ENCODE results near the gene OSGIN1. TPM values are rescaled to one million over a fixed set of nuclear protein-coding genes. Genes with fewer than 3 reads are reported as not detected.

The OSGIN1 gene
- polyA plus RNA-seq, 1 experiment: 6.2 TPM

DNA sequence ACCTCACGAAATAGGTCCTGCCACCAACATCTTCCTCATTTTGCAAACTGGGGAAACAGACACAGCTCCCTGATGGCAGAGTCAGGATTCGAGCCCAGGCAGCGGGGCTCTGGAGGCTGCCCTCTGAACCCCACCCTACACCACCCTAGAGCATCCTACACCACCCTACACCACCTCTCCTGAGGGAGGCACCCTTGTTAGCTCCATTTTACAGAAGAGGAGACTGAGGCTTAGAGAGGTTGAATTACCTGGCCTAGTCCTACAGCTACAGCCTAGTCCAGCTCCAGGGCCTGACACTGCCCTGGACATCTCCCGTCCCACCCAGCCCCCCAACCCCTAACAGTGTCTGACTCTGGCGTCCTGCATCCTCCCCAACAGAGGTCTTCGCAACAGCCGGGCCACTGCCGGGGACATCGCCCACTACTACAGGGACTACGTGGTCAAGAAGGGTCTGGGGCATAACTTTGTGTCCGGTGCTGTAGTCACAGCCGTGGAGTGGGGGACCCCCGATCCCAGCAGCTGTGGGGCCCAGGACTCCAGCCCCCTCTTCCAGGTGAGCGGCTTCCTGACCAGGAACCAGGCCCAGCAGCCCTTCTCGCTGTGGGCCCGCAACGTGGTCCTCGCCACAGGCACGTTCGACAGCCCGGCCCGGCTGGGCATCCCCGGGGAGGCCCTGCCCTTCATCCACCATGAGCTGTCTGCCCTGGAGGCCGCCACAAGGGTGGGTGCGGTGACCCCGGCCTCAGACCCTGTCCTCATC lies 11.8 kb downstream of the OSGIN1 start:
- DNase-seq (ENCODE audit: low read depth, low spot score): no peak
- no peak for TF ChIP-seq CTCF (IDR thresholded peaks at IDR 0.05; ENCODE audit: low read depth, low read length)
- H3K9me3 ChIP-seq (ENCODE audit: control insufficient read depth, insufficient read depth, low read length): no peaks in the 10 kb centered on the region
- peaks cover 9% of the 10 kb centered on the region for H3K27me3 ChIP-seq (ENCODE audit: control insufficient read depth, insufficient read depth, low read length)
- no peak overlapping the region for H3K4me3 ChIP-seq (ENCODE audit: low read depth, low read length)
- POLR2A ChIA-PET: no interaction called here
- CTCF ChIA-PET: interaction anchor here (0.8 to 1.4 kb wide), 4 partner anchors 98 to 101 kb away, joined by 3 to 8 read pairs (median 6); no protein-coding TSS in a partner anchor
- H3K27ac ChIP-seq (ENCODE audit: low read depth, low read length): no peak overlapping the region

- H3K9me3 ChIP-seq (ENCODE audit: control insufficient read depth, insufficient read depth, low read length): no peaks in the 10 kb centered on the region
- H3K27ac ChIP-seq (ENCODE audit: low read depth, low read length): no peak overlapping the region
- no peak overlapping the region for H3K4me3 ChIP-seq (ENCODE audit: low read depth, low read length)
- CTCF ChIA-PET: interaction anchor here (0.8 to 1.4 kb wide), 3 partner anchors 9 to 100 kb away, joined by 3 to 7 read pairs (median 5); no protein-coding TSS in a partner anchor
- no peak for DNase-seq (ENCODE audit: low read depth, low spot score)
- peaks cover 15% of the 10 kb centered on the region for H3K27me3 ChIP-seq (ENCODE audit: control insufficient read depth, insufficient read depth, low read length)
- POLR2A ChIA-PET: no interaction called here
- TF ChIP-seq CTCF (IDR thresholded peaks at IDR 0.05; ENCODE audit: low read depth, low read length): no peak
These were observed 12.6 kb downstream of the OSGIN1 start for GRCh38 chr16:83965444-83966152.

DNA sequence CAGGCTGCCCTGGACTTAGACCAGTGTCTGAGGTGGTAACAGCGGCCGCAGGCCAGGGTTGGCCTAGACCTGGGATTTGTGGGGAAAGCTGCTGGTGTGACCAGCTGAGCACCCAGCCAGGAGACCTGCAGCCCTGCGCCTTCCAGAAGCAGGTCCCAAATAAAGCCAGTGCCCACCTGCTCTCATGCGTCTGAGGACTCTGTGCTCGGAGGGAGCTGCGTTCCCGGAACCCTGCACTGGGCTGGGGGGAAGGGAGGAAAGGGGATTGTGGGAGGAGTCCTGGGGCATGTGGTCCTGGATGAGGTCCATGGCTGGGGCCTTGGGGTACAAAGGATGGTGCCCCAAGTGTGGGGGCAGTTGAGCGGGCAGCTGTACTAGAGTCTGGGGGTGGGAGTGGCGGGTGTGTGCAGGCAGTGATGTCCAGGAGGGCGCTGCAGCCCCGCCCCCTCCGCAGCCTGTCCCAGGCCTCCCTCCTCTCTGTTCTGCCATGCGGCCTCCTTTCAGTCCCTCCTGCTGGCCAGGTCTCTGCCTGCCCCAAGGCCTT lies 13.2 kb downstream of the OSGIN1 start:
- no peak overlapping the region for H3K27ac ChIP-seq (ENCODE audit: low read depth, low read length)
- ChIA-PET POLR2A (no interaction called here), CTCF (interaction anchor here (1.0 to 1.4 kb wide), 4 partner anchors 10 to 100 kb away, joined by 3 to 9 read pairs (median 4); no protein-coding TSS in a partner anchor)

DNA sequence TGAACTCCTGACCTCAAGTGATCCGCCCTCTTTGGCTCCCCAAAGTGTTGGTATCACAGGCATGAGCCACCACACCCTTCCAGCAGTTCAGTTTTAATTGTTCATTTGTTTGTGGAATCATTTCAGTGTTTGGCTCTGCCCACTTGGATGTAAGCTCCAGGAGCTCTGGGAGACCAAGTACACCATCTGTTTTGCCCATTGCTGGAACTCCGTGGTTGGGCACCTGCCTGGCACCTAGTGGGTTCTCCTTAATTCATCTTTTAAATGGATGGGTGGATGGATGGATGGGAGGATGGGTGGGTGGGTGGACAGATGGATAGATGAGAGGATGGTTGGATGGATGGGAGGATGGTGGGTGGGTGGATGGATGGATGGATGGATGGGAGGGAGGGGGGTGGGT lies 14.1 kb downstream of the OSGIN1 start:
- Histone ChIP-seq H3K4me3 (ENCODE audit: low read depth, low read length) (no peak overlapping the region), H3K27me3 (ENCODE audit: control insufficient read depth, insufficient read depth, low read length) (peaks cover 18% of the 10 kb centered on the region), H3K27ac (ENCODE audit: low read depth, low read length) (no peak overlapping the region), H3K9me3 (ENCODE audit: control insufficient read depth, insufficient read depth, low read length) (no peaks in the 10 kb centered on the region; the same call in 1 of the 2 replicates)
- DNase-seq (ENCODE audit: low read depth, low spot score): no peak
- no peak for TF ChIP-seq CTCF (IDR thresholded peaks at IDR 0.05; ENCODE audit: low read depth, low read length)
- ChIA-PET CTCF (interaction anchor here (0.8 to 1.3 kb wide), 3 partner anchors 93 to 99 kb away, joined by 3 to 9 read pairs (median 5); no protein-coding TSS in a partner anchor), POLR2A (no interaction called here)

More for the DNA sequence above, 13.2 kb downstream of the OSGIN1 start:
- no peaks in the 10 kb centered on the region for H3K9me3 ChIP-seq (ENCODE audit: control insufficient read depth, insufficient read depth, low read length)
- H3K4me3 ChIP-seq (ENCODE audit: low read depth, low read length): no peak overlapping the region
- DNase-seq (ENCODE audit: low read depth, low spot score): no peak
- TF ChIP-seq CTCF (IDR thresholded peaks at IDR 0.05; ENCODE audit: low read depth, low read length): no peak
- H3K27me3 ChIP-seq (ENCODE audit: control insufficient read depth, insufficient read depth, low read length): peaks cover 17% of the 10 kb centered on the region
